ENCODE results near the gene RNF208. TPM values are rescaled to one million over a fixed set of nuclear protein-coding genes. Genes with fewer than 3 reads are reported as not detected.

The RNF208 gene
- total and polyA plus RNA-seq, 10 of the 15 experiments (the other 5 are each of a cell fraction or from before 2014, with no cell fraction given): 0.06 to 10.7 (median 0.77) TPM

- WGBS (ENCODE audit: insufficient coverage, insufficient replicate concordance, low lambda C conversion rate, missing lambda C conversion rate): 6% methylated on average over 23 of the region's 31 CpGs
- Histone ChIP-seq H3K36me3 (ENCODE audit: control insufficient read depth in 2 of 2, insufficient read depth in 2 of 2, low read length in 1 of 2) (peaks cover 6 to 21% of the 10 kb centered on the region in 2 experiments), H3K27ac (ENCODE audit: control insufficient read depth, insufficient read depth) (peak overlapping the region; percentile 77), H3K9ac (ENCODE audit: control insufficient read depth, insufficient read depth, low read length) (peak overlapping the region; percentile 80), H3K79me2 (ENCODE audit: control insufficient read depth, insufficient read depth, low read length) (peaks cover 35% of the 10 kb centered on the region), H3K4me3 (peak overlapping the region; percentile 99), H3K4me2 (ENCODE audit: control insufficient read depth, insufficient read depth) (peak overlapping the region; percentile 93), H3K9me3 (replicated peaks; ENCODE audit: control insufficient read depth, insufficient read depth, low read length) (no peaks in the 10 kb centered on the region), H4K20me1 (ENCODE audit: control insufficient read depth, insufficient read depth) (peaks cover 7% of the 10 kb centered on the region; the same call in 1 of the 2 replicates), H3K27me3 (replicated peaks in 1 of 2; ENCODE audit: control insufficient read depth in 2 of 2, insufficient read depth in 2 of 2, low read length in 1 of 2) (no peaks in the 10 kb centered on the region), H3K4me1 (ENCODE audit: control insufficient read depth, insufficient read depth, low read length) (peaks cover 22% of the 10 kb centered on the region), H2AFZ (ENCODE audit: control insufficient read depth, low read depth, low read length) (peak overlapping the region; percentile 87)
- CTCF ChIA-PET: interaction anchor here (0.5 to 2.7 kb wide), 8 partner anchors 11 to 222 kb away, joined by 3 to 21 read pairs (median 8); partner anchors contain the start of genes CYSRT1, RNF208, RNF224 and TPRN
- in situ Hi-C loops (cut with MboI): no loop called here
- no peak for DNase-seq (ENCODE audit: low read depth, low spot score)
- RAD21 ChIA-PET (ENCODE audit: unreplicated experiment): interaction anchor here (0.8 to 3.6 kb wide), 12 partner anchors 8 to 161 kb away, joined by 3 to 23 read pairs (median 5); partner anchors contain the start of genes RNF208 and TPRN
- POLR2A ChIA-PET: interaction anchor here (0.5 to 4.6 kb wide), 8 partner anchors 19 to 102 kb away, joined by 3 to 22 read pairs (median 6); partner anchors contain the start of genes CYSRT1, LRRC26 and RNF208
- peak; percentile 27 for ATAC-seq
- no peak for FAIRE-seq
- SMC1A ChIA-PET (ENCODE audit: uncharacterized antibody, unreplicated experiment): interaction anchor here (1.0 to 2.5 kb wide), 6 partner anchors 10 to 240 kb away, joined by 4 to 13 read pairs (median 5); no protein-coding TSS in a partner anchor
- intact Hi-C loops (cut with micrococcal nuclease; ENCODE audit: unreplicated experiment): loop anchor here (5.0 kb wide), 2 partner anchors 34 to 61 kb away; partner anchors contain the start of gene RNF208
- TF ChIP-seq RUNX3 (IDR thresholded peaks at IDR 0.05; ENCODE audit: low read length): no peak
- no peak for TF ChIP-seq MYC (IDR thresholded peaks at IDR 0.05; ENCODE audit: insufficient read depth, insufficient read length, insufficient replicate concordance, low read length, severe bottlenecking)
- TF ChIP-seq, protein P1, sequence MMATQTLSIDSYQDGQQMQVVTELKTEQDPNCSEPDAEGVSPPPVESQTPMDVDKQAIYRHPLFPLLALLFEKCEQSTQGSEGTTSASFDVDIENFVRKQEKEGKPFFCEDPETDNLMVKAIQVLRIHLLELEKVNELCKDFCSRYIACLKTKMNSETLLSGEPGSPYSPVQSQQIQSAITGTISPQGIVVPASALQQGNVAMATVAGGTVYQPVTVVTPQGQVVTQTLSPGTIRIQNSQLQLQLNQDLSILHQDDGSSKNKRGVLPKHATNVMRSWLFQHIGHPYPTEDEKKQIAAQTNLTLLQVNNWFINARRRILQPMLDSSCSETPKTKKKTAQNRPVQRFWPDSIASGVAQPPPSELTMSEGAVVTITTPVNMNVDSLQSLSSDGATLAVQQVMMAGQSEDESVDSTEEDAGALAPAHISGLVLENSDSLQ (IDR thresholded peaks at IDR 0.05): peak; percentile 69
- no peak for TF ChIP-seq JUNB (IDR thresholded peaks at IDR 0.05)
- no peak for TF ChIP-seq SMAD1 (IDR thresholded peaks at IDR 0.05; ENCODE audit: low read depth, partially characterized antibody)
- TF ChIP-seq GATAD2B (conservative IDR thresholded peaks at IDR 0.05; ENCODE audit: low read depth): no peak
- TF ChIP-seq HDGF (IDR thresholded peaks at IDR 0.05): peak; percentile 48; the same call in 1 of the 2 replicates
- TF ChIP-seq SMC3 (IDR thresholded peaks at IDR 0.05; ENCODE audit: borderline replicate concordance, low read length): no peak
- TF ChIP-seq, protein P2, sequence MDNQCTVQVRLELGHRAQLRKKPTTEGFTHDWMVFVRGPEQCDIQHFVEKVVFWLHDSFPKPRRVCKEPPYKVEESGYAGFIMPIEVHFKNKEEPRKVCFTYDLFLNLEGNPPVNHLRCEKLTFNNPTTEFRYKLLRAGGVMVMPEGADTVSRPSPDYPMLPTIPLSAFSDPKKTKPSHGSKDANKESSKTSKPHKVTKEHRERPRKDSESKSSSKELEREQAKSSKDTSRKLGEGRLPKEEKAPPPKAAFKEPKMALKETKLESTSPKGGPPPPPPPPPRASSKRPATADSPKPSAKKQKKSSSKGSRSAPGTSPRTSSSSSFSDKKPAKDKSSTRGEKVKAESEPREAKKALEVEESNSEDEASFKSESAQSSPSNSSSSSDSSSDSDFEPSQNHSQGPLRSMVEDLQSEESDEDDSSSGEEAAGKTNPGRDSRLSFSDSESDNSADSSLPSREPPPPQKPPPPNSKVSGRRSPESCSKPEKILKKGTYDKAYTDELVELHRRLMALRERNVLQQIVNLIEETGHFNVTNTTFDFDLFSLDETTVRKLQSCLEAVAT (IDR thresholded peaks at IDR 0.05): peak; percentile 47; the same call in 1 of the 2 replicates
- no peak for TF ChIP-seq TBL1XR1 (IDR thresholded peaks at IDR 0.05; ENCODE audit: low read depth, low read length)
- no peak for TF ChIP-seq POU2F2 (IDR thresholded peaks at IDR 0.05; ENCODE audit: borderline replicate concordance, low read depth, low read length)
- TSS peak; percentile 88 for BruUV-seq (replicated peaks)
These were observed 34.0 kb downstream of the RNF208 start for GRCh38 chr9:137188086-137188489.
